GM10847 (cell line): ENCODE data around the gene PCTP.

Source experiments
- POLR2A ChIP-seq: IDR thresholded peaks from 2 replicates; pipeline ENCODE4 v1.6.1; 2011; ENCODE audit not compliant: insufficient read length; ENCODE audit errors: extremely low read depth

PCTP gene

GRCh38 chr17:55785181-55785580 is 34.3 kb downstream of the PCTP start:
- no peak for TF ChIP-seq POLR2A

GRCh38 chr17:55793272-55793671 is 42.4 kb downstream of the PCTP start:
- TF ChIP-seq POLR2A = no peak

- TF ChIP-seq POLR2A = no peak
These were observed 44.1 kb downstream of the PCTP start for GRCh38 chr17:55794725-55795482.

- TF ChIP-seq POLR2A = no peak
These were observed 56.1 kb downstream of the PCTP start for GRCh38 chr17:55806745-55807495.

- TF ChIP-seq POLR2A = no peak
These were observed 60.7 kb downstream of the PCTP start for GRCh38 chr17:55811536-55811935.

- no peak for TF ChIP-seq POLR2A
These were observed 61.5 kb downstream of the PCTP start for GRCh38 chr17:55812323-55812722.

GRCh38 chr17:55813944-55814343 is 63.1 kb downstream of the PCTP start:
- no peak for TF ChIP-seq POLR2A

GRCh38 chr17:55814377-55814776 is 63.5 kb downstream of the PCTP start:
- TF ChIP-seq POLR2A = no peak

- no peak for TF ChIP-seq POLR2A
These were observed 65.9 kb downstream of the PCTP start for GRCh38 chr17:55816532-55817396.

GRCh38 chr17:55817397-55817709 is 66.5 kb downstream of the PCTP start:
- no peak for TF ChIP-seq POLR2A

- no peak for TF ChIP-seq POLR2A
These were observed 67.2 kb downstream of the PCTP start for GRCh38 chr17:55818026-55818425.

GRCh38 chr17:55818451-55819375 is 67.9 kb downstream of the PCTP start:
- no peak for TF ChIP-seq POLR2A

- TF ChIP-seq POLR2A = no peak
These were observed 69.8 kb downstream of the PCTP start for GRCh38 chr17:55820675-55821074.

GRCh38 chr17:55822028-55822427 is 71.2 kb downstream of the PCTP start:
- TF ChIP-seq POLR2A = no peak

- no peak for TF ChIP-seq POLR2A
These were observed 74.4 kb downstream of the PCTP start for GRCh38 chr17:55825213-55825612.
